Smooth muscle cell (in vitro differentiated cells): ENCODE measurements around the gene ASB13. TPM values are rescaled to one million over a fixed set of nuclear protein-coding genes. Genes with fewer than 3 reads are reported as not detected.
"Not testable (repeated sequence)": the region's sequence is repeated elsewhere in the genome, so short reads cannot be mapped to it uniquely, and the experiment has no call there.

Experiments
- DNase-seq: peaks from one replicate; lab custom pipeline; 2025; ENCODE audit not compliant: unreplicated experiment; lab: John Stamatoyannopoulos, UW
- H2AFZ ChIP-seq: fragments of 200-600 bp; sonication (generic); 2 replicates; pipeline ENCODE4 v1.6.0; 2016; ENCODE audit warnings: antibody characterized with exemption, low read depth, mild to moderate bottlenecking
- H3F3A ChIP-seq: fragments of 200-600 bp; sonication (generic); 2 replicates; pipeline ENCODE4 v1.6.0; 2017; ENCODE audit warnings: antibody characterized with exemption, low read depth
- H3K27ac ChIP-seq: fragments of 200-600 bp; sonication (generic); 2 replicates; pipeline ENCODE4 v1.5.1; 2016; ENCODE audit warnings: low read depth, mild to moderate bottlenecking
- H3K27me3 ChIP-seq: fragments of 200-600 bp; sonication (generic); 2 replicates; pipeline ENCODE4 v1.6.1; 2016; ENCODE audit warnings: low read depth, mild to moderate bottlenecking
- H3K36me3 ChIP-seq: fragments of 200-600 bp; sonication (generic); 2 replicates; pipeline ENCODE4 v1.5.1; 2016; ENCODE audit warnings: low read depth
- H3K4me1 ChIP-seq: fragments of 200-600 bp; sonication (generic); 2 replicates; pipeline ENCODE4 v1.5.1; 2016; ENCODE audit warnings: low read depth
- H3K4me2 ChIP-seq: fragments of 200-600 bp; sonication (generic); 2 replicates; pipeline ENCODE4 v1.6.0; 2016; ENCODE audit warnings: mild to moderate bottlenecking
- H3K4me3 ChIP-seq: fragments of 200-600 bp; sonication (generic); 2 replicates; pipeline ENCODE4 v1.5.1; 2016; ENCODE audit warnings: mild to moderate bottlenecking
- H3K79me2 ChIP-seq: fragments of 200-600 bp; sonication (generic); 2 replicates; pipeline ENCODE4 v1.6.0; 2016; ENCODE audit warnings: low read depth, mild to moderate bottlenecking
- H3K9ac ChIP-seq: fragments of 200-600 bp; sonication (generic); 2 replicates; pipeline ENCODE4 v1.6.0; 2016; ENCODE audit warnings: low read depth
- H3K9me3 ChIP-seq: fragments of 200-600 bp; sonication (generic); replicated peaks from 2 replicates; pipeline ENCODE4 v1.5.1; 2016; ENCODE audit warnings: low read depth
- H4K20me1 ChIP-seq: fragments of 200-600 bp; sonication (generic); 2 replicates; pipeline ENCODE4 v1.6.0; 2016; ENCODE audit warnings: low read depth
- WGBS: methylation state at CpG from one replicate; pipeline ENCODE4 v1.1.7; 2016; ENCODE audit warnings: low lambda C conversion rate; 5-methylcytosine and 5-hydroxymethylcytosine counted together
- polyA plus RNA-seq: library from polyadenylated mRNA; unstranded; fragments of >200 nt; fragmentation: Nextera tagmentation; extraction: Ambion mirVana; gene quantifications from 2 replicates; pipeline ENCODE4 v1.2.1, GENCODE V29; 2016
- total RNA-seq: library from RNA; depleted of rRNA; stranded (reverse); fragments of >200 nt; gene quantifications from 2 replicates; pipeline ENCODE4 v1.2.3, GENCODE V29; 2014
- TF ChIP-seq, protein P1 (sequence below): fragments of 200-600 bp; sonication (generic); IDR thresholded peaks from 2 replicates; pipeline ENCODE4 v1.5.1; 2017; ENCODE audit warnings: borderline replicate concordance, mild to moderate bottlenecking, antibody characterized with exemption; ENCODE audit not compliant: insufficient read depth, poor library complexity, severe bottlenecking

The ASB13 gene
- total and polyA plus RNA-seq, 2 experiments from 2014 or later, result 12.6 to 34.7 TPM

GRCh38 chr10:5623081-5623748 lies 43.2 kb downstream of the ASB13 start:
- H3K9me3 ChIP-seq, result no peaks in the 10 kb centered on the region
- H3K36me3 ChIP-seq, result no peaks in the 10 kb centered on the region
- TF ChIP-seq, protein P1, sequence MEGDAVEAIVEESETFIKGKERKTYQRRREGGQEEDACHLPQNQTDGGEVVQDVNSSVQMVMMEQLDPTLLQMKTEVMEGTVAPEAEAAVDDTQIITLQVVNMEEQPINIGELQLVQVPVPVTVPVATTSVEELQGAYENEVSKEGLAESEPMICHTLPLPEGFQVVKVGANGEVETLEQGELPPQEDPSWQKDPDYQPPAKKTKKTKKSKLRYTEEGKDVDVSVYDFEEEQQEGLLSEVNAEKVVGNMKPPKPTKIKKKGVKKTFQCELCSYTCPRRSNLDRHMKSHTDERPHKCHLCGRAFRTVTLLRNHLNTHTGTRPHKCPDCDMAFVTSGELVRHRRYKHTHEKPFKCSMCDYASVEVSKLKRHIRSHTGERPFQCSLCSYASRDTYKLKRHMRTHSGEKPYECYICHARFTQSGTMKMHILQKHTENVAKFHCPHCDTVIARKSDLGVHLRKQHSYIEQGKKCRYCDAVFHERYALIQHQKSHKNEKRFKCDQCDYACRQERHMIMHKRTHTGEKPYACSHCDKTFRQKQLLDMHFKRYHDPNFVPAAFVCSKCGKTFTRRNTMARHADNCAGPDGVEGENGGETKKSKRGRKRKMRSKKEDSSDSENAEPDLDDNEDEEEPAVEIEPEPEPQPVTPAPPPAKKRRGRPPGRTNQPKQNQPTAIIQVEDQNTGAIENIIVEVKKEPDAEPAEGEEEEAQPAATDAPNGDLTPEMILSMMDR, result peak; percentile 86
- DNase-seq, result peak; percentile 46
- H4K20me1 ChIP-seq, result no peaks in the 10 kb centered on the region
- H3K4me1 ChIP-seq, result peaks cover 16% of the 10 kb centered on the region
- no peaks in the 10 kb centered on the region for H3F3A ChIP-seq
- peak overlapping the region; percentile 85 for H3K27ac ChIP-seq
- H3K4me2 ChIP-seq, result peak overlapping the region; percentile 64
- WGBS, result 18% methylated on average over 19 of the region's 19 CpGs
- H3K27me3 ChIP-seq, result no peaks in the 10 kb centered on the region
- no peak overlapping the region for H3K9ac ChIP-seq
- H3K79me2 ChIP-seq, result no peaks in the 10 kb centered on the region
- H3K4me3 ChIP-seq, result no peak overlapping the region
- no peak overlapping the region for H2AFZ ChIP-seq

DNA sequence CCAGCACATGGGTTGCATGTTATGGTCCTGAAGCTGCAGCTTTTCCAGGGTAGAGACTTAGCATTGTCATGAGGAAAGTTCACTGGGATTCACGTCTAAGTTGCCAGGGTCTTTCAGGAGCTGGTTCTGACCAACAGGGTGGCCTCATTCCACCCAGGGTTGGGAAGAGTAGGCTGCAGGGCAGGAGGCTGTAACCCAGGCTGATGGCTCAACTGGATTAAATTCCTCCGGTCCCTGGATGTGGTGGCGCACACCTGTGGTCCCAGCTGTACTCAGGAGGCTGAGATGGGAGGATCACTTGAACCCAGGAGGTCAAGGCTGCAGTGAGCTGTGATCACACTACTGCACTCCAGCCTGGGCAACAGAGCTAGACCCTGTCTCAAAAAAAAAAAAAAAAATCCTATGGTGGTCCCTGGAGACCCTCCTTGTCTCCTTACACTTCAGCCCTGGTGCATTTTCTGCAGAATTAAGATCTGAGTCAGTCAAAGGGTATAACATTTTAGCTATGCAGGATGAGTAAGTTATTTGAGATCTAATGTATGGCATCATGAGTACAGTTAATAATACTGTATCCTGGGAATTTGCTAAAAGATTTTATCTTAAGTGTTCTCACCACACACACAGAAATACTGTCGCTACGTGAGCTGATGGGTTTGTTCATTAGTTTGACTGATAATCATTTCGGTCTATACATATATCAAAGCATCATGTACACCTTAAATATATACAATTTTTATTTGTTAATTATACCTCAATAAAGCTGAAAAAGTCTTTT lies 44.0 kb downstream of the ASB13 start:
- Histone ChIP-seq H3K36me3 (no peaks in the 10 kb centered on the region), H3K9ac (no peak overlapping the region), H3K4me1 (peaks cover 17% of the 10 kb centered on the region), H3K4me2 (peak overlapping the region; percentile 64), H3K79me2 (no peaks in the 10 kb centered on the region), H3K4me3 (no peak overlapping the region), H3K27ac (peak overlapping the region; percentile 85), H4K20me1 (no peaks in the 10 kb centered on the region), H3K27me3 (no peaks in the 10 kb centered on the region), H3K9me3 (no peaks in the 10 kb centered on the region), H2AFZ (no peak overlapping the region), H3F3A (no peaks in the 10 kb centered on the region)
- DNase-seq, result no peak
- 64% methylated on average over 6 of the region's 6 CpGs for WGBS
- TF ChIP-seq, protein P1, result no peak

DNA sequence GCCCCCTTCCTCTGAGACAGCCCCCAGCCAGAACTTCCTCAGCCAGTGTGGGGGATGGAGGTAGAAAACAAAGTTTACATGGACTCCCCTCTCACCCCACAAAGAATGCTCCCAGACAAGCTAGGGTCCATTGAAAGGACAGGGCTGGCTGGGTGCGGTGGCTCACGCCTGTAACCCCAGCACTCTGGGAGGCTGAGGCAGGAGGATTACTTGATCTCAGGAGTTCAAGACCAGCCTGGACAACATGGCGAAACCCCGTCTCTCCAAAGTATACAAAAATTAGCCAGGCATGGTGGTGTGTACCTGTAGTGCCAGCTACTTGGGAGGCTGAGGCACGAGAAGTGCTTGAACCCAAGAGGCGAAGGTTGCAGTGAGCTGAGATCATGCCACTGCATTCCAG lies 45.0 kb downstream of the ASB13 start:
- not testable (repeated sequence) for H3K27ac ChIP-seq, H3K9me3 ChIP-seq, DNase-seq, H3K27me3 ChIP-seq, H4K20me1 ChIP-seq, H2AFZ ChIP-seq, H3K4me2 ChIP-seq, H3K9ac ChIP-seq, H3F3A ChIP-seq, H3K79me2 ChIP-seq, H3K4me3 ChIP-seq, H3K36me3 ChIP-seq
- H3K4me1 ChIP-seq, result peaks cover 17% of the 10 kb centered on the region
- WGBS, result 87% methylated on average over 6 of the region's 6 CpGs

- Histone ChIP-seq H3K4me1 (peaks cover 17% of the 10 kb centered on the region), H3K4me3 (no peak overlapping the region), H3K9me3 (no peaks in the 10 kb centered on the region), H2AFZ (no peak overlapping the region), H3K36me3 (no peaks in the 10 kb centered on the region), H3K4me2 (no peak overlapping the region), H3K9ac (no peak overlapping the region), H3F3A (no peaks in the 10 kb centered on the region), H4K20me1 (no peaks in the 10 kb centered on the region), H3K27ac (no peak overlapping the region), H3K27me3 (no peaks in the 10 kb centered on the region), H3K79me2 (no peaks in the 10 kb centered on the region)
- WGBS, result 92% methylated on average over 16 of the region's 16 CpGs
- TF ChIP-seq, protein P1, result no peak
- DNase-seq, result no peak
Observed at GRCh38 chr10:5620966-5621365, 45.4 kb downstream of the ASB13 start.
